NB4 (cell line): ENCODE data around the gene SPAG17.
A peak's percentile ranks its signal among the peaks of the same experiment; 100 is the strongest.

ENCODE experiments used
- DNase-seq: peaks from one replicate; pipeline ENCODE4 v3.0.0; 2010; ENCODE audit warnings: low read depth
- H3K4me3 ChIP-seq: one replicate; pipeline ENCODE4 v1.5.1; 2011; ENCODE audit warnings: mild to moderate bottlenecking, low read depth, low read length, moderate library complexity
- CTCF ChIP-seq: IDR thresholded peaks from one replicate; pipeline ENCODE4 v1.5.1; 2012; ENCODE audit warnings: low read depth, low read length
- MAX ChIP-seq: IDR thresholded peaks from 2 replicates; pipeline ENCODE4 v1.6.1; 2011; ENCODE audit warnings: low read depth, low read length
- MYC ChIP-seq: IDR thresholded peaks from 2 replicates; pipeline ENCODE4 v1.6.1; 2011; ENCODE audit warnings: low read depth, low read length
- POLR2A ChIP-seq: IDR thresholded peaks from 2 replicates; pipeline ENCODE4 v1.6.1; 2011; ENCODE audit warnings: mild to moderate bottlenecking; ENCODE audit not compliant: insufficient read length; ENCODE audit errors: extremely low read depth

The SPAG17 gene

GRCh38 chr1:118049981-118050380, 135.0 kb downstream of the SPAG17 start:
- TF ChIP-seq MYC, result no peak
- DNase-seq, result no peak
- H3K4me3 ChIP-seq, result no peak overlapping the region

- H3K4me3 ChIP-seq, result no peak overlapping the region
- TF ChIP-seq MAX (no peak), POLR2A (no peak), MYC (no peak), CTCF (no peak)
- no peak for DNase-seq
These were observed 137.3 kb downstream of the SPAG17 start for GRCh38 chr1:118047650-118048224.

GRCh38 chr1:118047006-118047649, 137.9 kb downstream of the SPAG17 start:
- no peak overlapping the region for H3K4me3 ChIP-seq
- no peak for DNase-seq
- TF ChIP-seq MYC (no peak), MAX (no peak), CTCF (no peak)

- TF ChIP-seq MYC, result no peak
- TF ChIP-seq MAX, result no peak
- no peak for TF ChIP-seq CTCF
- no peak for TF ChIP-seq POLR2A
- no peak for DNase-seq
- no peak overlapping the region for H3K4me3 ChIP-seq
These were observed 141.4 kb downstream of the SPAG17 start for GRCh38 chr1:118043624-118044023.

GRCh38 chr1:118042501-118042900, 142.5 kb downstream of the SPAG17 start:
- no peak for DNase-seq
- no peak for TF ChIP-seq MYC
- TF ChIP-seq POLR2A, result no peak
- no peak for TF ChIP-seq MAX
- no peak for TF ChIP-seq CTCF
- no peak overlapping the region for H3K4me3 ChIP-seq

- TF ChIP-seq MYC, result peak; percentile 23; the same call in 1 of the 2 replicates
- no peak; the same call in 1 of the 2 replicates for TF ChIP-seq MAX
- no peak for TF ChIP-seq POLR2A
- TF ChIP-seq CTCF, result no peak
- DNase-seq, result peak; percentile 87
- no peak overlapping the region for H3K4me3 ChIP-seq
These were observed 145.9 kb downstream of the SPAG17 start for GRCh38 chr1:118039170-118039569.
